Stimulated activated effector memory CD8-positive, alpha-beta T cell treated with anti-CD3 and anti-CD28 coated beads, Interleukin-12 subunit alpha, Interleukin-12 subunit beta, amount 100 ng/mL, for 72 hours (primary cell): ENCODE results near the gene NEURL1B.

Experiments
- ATAC-seq: fragments of 150-1000 bp; cut with Tn5 transposase; 2 replicates; pipeline ENCODE4 v1.10.0; 2021
- DNase-seq, 2 donors: peaks; one replicate each; pipeline ENCODE4 v3.0.0; 2021 to 2022; ENCODE audit warnings: low spot score in 2 of 2
- H3K27ac Mint-ChIP-seq: one replicate; pipeline ENCODE4 v1.8.0; 2022; ENCODE audit warnings: mild to moderate bottlenecking, mixed read lengths
- H3K36me3 Mint-ChIP-seq: one replicate; pipeline ENCODE4 v1.8.0; 2022; ENCODE audit warnings: mild to moderate bottlenecking, mixed read lengths
- H3K4me1 Mint-ChIP-seq: one replicate; pipeline ENCODE4 v1.8.0; 2022; ENCODE audit warnings: mixed read lengths
- H3K4me3 Mint-ChIP-seq: one replicate; pipeline ENCODE4 v1.8.0; 2022; ENCODE audit warnings: mild to moderate bottlenecking, mixed read lengths
- H3K9me3 Mint-ChIP-seq: one replicate; pipeline ENCODE4 v1.8.0; 2022; ENCODE audit warnings: mixed read lengths

The NEURL1B gene

DNA sequence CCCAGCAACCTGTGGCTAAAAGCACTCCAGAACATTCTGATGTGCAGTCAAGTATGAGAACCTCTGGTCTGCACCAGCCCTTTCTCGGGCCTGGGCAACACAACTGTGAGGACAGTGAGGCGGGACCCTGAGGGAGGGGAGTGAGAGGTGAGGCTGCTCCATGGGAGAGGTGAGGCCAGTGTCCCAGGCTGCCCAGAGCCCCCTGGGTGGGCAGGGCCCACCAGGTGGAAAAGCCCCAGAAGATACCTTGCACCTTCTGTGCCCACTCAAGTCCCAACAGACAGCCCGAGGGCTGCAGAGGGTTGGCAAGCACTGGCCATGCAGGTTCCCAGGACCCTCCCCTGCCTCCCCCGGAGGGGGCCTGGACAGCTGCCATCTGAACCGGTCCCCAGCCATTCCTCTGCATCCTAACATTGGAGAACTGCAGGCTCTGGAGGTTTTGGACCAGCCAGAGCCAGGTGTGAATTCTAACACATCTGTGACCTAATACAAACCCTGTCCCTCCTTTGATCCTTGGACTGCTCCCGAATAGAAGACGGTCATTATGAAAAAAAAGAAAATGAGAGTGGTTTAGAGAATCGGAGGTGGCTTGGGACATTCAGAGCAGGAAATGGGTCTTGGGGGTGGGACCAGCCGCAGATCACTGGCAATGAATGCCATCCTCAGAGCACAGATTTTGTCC, 72.9 kb downstream of the NEURL1B start:
- DNase-seq (no peak), ATAC-seq (no peak)
- H3K4me1 Mint-ChIP-seq = peaks cover 24% of the 10 kb centered on the region
- H3K4me3 Mint-ChIP-seq = no peak overlapping the region
- H3K9me3 Mint-ChIP-seq = no peaks in the 10 kb centered on the region
- no peak overlapping the region for H3K27ac Mint-ChIP-seq
- peaks cover 11% of the 10 kb centered on the region for H3K36me3 Mint-ChIP-seq

DNA sequence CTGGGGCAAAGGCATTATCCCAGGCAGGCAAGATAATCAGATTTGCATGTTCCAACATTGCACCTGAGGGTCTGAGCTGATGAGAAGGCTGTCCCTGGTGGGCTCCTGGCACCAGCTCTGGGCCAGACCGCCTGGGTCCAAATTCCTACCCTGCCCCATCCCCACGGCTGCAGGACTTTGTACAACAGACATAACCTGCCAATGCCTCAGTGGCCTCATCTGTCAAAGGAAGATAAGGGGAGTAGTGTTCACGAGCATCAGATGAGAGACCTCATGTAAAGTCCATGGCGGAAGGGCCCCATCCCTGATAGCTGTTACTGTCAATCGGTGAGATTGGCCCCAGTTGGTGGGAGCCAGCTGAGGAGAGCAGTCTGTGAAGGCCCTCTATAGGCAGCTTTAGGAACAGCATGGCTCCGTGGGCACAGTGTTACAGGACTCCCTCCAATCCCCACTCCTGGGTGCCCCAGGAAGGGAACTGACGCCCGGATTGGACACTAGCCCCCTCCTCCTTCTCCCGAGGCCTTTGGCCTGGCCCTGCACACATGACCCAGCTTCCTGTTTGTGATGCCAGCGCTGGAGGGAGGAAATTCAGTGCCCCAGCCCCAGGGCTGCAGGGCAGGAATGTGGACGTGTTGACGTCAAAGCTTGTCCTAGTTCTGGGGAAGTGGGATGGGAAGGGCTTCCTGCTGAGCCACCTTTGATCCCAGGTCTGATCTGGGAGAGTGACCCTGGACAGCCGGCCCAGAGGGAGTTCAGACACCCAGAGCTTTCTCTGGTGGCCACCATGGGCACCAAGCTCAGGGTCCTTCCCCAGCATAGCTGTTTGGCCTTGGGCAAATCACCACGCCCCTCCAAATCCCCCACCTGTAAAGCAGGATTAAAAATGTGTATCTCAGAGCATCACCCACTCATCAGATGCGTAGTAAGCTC, 73.7 kb downstream of the NEURL1B start:
- H3K36me3 Mint-ChIP-seq = peaks cover 11% of the 10 kb centered on the region
- no peak overlapping the region for H3K27ac Mint-ChIP-seq
- no peaks in the 10 kb centered on the region for H3K9me3 Mint-ChIP-seq
- H3K4me3 Mint-ChIP-seq = no peak overlapping the region
- H3K4me1 Mint-ChIP-seq = peaks cover 24% of the 10 kb centered on the region
- peak; percentile 82 for ATAC-seq
- peak; percentile 60 to 82 for DNase-seq

DNA sequence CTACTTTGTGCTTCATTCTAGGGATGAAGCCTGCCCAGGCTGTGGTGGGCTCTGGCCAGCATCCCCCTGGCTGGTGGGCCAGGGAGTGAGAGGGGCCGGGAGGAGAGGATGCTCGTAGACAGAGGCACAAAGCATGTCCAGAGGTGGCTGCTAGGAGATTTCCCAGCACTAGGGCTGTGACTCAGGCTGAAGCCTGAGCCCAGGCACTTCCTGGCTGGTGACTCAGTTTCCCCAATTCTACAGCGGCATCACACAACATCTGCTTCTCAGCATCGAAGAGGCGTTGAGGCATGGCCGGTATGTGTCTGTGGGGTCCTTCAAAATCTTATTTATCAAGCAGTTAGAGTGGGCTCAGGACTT, 74.3 kb downstream of the NEURL1B start:
- Mint-ChIP-seq H3K4me3 (no peak overlapping the region), H3K9me3 (no peaks in the 10 kb centered on the region), H3K36me3 (peaks cover 11% of the 10 kb centered on the region), H3K27ac (no peak overlapping the region), H3K4me1 (peaks cover 24% of the 10 kb centered on the region)
- ATAC-seq = no peak
- DNase-seq = no peak

DNA sequence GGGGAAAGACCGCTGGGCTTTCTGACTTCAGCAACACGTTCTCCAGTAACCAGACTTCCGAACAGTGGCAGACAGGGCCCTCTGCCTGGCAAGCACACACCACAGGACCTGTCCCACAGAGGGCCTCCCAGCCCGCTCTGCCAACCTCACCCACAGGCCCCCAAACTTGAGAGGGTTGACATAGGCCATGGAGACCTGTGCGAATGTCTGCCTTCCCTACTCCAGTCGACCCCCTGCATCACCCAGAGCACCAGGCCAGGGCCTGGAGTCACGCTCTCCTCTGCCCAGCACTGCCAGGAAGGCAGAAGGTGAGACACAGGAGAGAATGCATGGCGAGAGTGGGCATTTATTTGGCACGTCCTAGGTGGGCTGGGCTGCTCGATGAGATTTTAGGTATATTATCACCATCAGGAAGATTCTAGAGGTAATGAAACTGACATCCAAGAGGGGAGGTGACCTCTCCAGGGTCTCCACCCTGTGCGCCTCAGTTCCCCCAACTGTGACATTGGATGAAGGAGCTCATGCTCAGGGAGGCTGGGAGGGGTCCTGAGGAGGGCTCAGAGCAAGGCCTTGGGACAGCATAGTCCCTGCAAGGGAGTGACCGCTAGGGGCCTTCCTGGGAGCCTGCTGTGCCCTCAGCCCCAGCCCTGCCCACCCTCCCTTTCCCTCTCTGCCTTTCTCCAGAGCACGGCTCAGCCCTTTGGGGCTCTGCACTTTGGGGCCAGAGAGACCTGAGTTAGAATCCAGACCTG, 75.0 kb downstream of the NEURL1B start:
- H3K36me3 Mint-ChIP-seq = peaks cover 11% of the 10 kb centered on the region
- no peak for DNase-seq
- no peak overlapping the region for H3K4me3 Mint-ChIP-seq
- H3K9me3 Mint-ChIP-seq = no peaks in the 10 kb centered on the region
- H3K4me1 Mint-ChIP-seq = peaks cover 17% of the 10 kb centered on the region
- no peak overlapping the region for H3K27ac Mint-ChIP-seq
- no peak for ATAC-seq

DNA sequence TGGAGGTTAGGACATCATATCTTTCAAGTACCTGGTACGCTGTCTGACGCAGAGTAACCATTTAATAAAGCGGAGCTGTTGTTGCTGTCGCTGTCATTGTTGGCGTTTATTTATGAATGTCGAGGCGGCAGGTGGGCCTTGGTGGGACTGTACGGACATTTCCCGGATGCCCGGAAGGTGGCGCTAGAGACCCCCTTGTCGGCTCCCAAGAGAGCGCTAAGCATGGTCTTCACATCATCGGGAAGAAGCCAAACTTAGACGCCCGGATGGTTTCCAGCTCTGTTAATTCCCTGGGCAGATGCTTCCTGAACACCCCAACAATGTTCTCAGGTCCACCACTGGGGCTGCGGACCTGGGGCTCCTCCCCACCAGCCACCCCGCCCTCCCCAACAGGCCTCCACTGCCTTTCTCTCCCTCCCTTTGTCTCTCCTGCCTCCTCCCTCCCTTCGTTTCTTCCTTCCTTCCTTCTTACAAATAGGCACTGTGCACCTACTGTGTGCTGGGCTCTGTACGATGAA, 75.8 kb downstream of the NEURL1B start:
- H3K9me3 Mint-ChIP-seq = no peaks in the 10 kb centered on the region
- H3K4me1 Mint-ChIP-seq = peaks cover 19% of the 10 kb centered on the region
- H3K27ac Mint-ChIP-seq = peak overlapping the region; percentile 63
- H3K4me3 Mint-ChIP-seq = peak overlapping the region; percentile 12
- ATAC-seq (peak; percentile 74), DNase-seq (peak; percentile 81 to 91)
- H3K36me3 Mint-ChIP-seq = peaks cover 11% of the 10 kb centered on the region

DNA sequence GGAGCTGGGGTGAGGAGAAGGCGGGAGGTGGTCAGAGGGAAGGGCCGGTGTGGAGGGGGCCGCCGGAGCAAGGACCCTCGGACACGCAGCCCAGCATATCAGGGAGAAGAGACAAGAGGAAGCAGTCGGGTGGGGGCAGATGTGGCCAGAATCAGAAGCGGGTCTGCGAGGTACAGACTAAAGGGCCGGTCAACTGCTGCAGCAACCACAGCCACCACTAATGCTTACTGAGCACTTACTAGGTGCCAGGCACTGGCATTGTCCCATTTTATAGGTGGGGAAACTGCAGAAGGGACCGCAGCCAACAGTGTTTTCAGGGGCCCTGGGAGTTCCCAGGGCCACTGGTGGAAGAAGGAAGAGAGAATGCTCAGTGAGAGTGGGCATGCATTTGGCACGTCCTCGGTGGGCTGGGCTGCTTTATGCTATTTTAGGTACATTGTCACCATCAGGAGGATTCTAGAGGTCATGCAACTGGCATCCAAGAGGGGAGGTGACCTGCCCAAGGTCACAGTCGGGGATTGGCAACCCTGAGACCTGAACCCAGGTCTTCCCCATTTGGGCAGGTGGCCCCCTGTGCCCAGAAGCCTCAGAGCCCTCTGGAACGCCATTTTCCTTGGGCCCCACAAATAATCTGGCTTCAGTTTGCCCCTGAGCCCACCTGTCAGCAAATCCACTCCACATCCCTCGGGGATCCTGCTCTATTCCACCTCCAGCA, 76.6 kb downstream of the NEURL1B start:
- H3K36me3 Mint-ChIP-seq = peaks cover 9% of the 10 kb centered on the region
- DNase-seq (no peak), ATAC-seq (no peak)
- peak overlapping the region; percentile 12 for H3K4me3 Mint-ChIP-seq
- H3K27ac Mint-ChIP-seq = peak overlapping the region; percentile 63
- H3K9me3 Mint-ChIP-seq = no peaks in the 10 kb centered on the region
- H3K4me1 Mint-ChIP-seq = peaks cover 25% of the 10 kb centered on the region

DNA sequence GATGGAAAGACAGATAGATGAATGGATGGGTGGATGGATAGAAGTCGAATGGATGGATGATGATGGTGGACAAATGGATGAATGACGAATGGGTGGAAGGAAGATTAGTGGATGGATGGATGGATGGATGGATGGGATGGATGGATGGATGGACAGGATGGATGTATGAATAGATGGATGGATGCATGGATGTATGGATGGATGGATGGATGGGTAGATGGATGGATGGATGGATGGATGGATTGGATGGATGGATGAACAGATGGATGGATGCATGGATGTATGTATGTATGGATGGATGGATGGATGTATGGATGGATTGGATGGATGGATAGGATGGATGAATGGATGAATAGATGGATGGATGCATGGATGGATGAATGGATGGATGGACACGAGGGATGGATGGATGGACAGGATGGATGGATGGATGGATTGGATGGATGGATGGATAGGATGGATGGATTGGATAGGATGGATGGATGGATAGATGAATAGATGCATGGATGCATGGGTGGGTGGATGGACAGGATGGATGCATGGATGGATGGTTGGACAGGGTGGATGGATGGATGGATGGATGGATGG, 77.6 kb downstream of the NEURL1B start:
- Mint-ChIP-seq H3K4me1 (peaks cover 33% of the 10 kb centered on the region), H3K9me3 (no peaks in the 10 kb centered on the region), H3K4me3 (no peak overlapping the region), H3K27ac (no peak overlapping the region), H3K36me3 (peaks cover 7% of the 10 kb centered on the region)
- no peak for ATAC-seq
- DNase-seq = no peak

DNA sequence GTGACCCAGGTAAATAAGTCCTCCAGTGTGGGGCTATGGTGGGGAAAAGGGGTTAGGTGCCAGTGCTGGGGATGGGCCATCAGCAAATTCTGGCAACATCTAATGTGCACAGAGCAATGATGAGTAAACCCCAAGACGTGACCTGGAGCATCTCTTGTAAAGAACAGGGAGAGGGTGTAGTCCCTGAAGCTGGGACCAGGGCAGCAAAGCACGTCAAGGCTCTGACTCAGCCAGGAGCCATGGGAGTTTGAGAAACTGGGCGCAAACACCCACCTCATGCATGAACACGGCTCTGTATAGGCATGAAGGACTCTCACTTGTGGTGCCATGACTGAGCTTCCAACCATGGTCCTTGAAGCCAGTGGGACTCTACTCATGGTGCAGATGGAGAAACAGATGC, 78.1 kb downstream of the NEURL1B start:
- no peak for DNase-seq
- H3K9me3 Mint-ChIP-seq = no peaks in the 10 kb centered on the region
- peaks cover 33% of the 10 kb centered on the region for H3K4me1 Mint-ChIP-seq
- no peak for ATAC-seq
- peaks cover 7% of the 10 kb centered on the region for H3K36me3 Mint-ChIP-seq
- no peak overlapping the region for H3K27ac Mint-ChIP-seq
- no peak overlapping the region for H3K4me3 Mint-ChIP-seq

DNA sequence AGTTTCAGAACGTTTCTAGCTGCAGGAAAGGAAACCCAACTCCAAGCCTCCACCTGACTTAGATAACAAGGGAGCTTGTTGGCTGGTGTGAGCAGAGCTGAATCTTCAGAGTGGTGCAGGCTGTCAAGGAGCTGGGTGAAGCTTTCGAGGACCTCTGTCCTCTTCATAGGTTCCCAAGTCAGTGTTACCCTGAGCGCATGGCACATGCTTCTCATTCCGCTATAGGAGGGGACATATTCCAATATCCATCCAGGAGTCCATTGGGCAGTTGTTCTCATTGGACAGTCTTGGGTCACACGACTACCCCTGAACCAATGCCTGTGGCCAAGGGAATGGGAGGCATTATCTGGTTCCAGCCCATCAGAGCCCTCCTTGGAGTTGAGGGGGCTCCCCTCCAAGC, 79.6 kb downstream of the NEURL1B start:
- ATAC-seq (no peak), DNase-seq (no peak)
- Mint-ChIP-seq H3K36me3 (peaks cover 7% of the 10 kb centered on the region), H3K4me1 (peaks cover 33% of the 10 kb centered on the region), H3K9me3 (no peaks in the 10 kb centered on the region), H3K4me3 (no peak overlapping the region), H3K27ac (no peak overlapping the region)

DNA sequence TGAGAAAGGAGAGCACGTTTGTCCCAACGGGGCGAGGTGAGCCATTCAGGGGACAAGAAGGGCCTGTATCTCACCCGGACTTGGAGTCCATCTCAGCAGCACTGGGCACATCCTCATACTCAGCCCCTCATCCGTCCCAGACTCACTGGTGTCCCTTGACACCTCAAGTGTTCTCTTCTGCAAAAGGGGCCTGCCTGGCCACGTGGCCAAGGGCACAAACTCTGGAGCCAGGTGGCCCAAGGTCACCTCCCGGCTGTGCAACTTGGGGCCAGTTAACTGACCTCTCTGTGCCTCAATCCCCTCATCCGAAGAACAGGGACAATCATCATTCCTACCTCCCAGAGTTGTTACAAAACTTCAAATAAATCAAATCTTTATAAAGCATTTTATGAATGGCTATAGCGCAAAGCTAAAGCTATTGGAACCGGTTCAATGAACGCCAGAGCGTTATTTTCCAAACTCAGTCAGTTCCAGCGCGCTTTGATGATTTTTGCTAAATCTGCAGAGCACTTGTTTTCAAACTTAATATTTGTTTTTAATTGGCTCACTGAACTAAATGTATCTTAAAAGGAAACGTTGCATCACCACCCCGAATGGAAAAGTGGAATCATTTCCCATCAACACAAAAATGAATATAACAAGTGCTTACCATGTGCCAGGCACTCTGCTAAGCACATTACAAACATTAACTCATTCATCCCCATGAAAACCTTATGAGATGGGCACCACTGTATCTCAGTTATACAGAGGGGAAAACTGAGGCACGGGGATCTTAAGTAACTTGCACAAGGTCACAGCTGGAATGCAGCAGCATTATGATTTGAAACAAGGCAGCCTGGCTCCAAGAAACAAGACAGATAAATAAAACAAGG, 80.6 kb downstream of the NEURL1B start:
- peak overlapping the region; percentile 45 for H3K4me3 Mint-ChIP-seq
- H3K27ac Mint-ChIP-seq = peak overlapping the region; percentile 59
- no peaks in the 10 kb centered on the region for H3K9me3 Mint-ChIP-seq
- ATAC-seq (peak; percentile 55), DNase-seq (no peak)
- H3K36me3 Mint-ChIP-seq = peaks cover 7% of the 10 kb centered on the region
- peaks cover 33% of the 10 kb centered on the region for H3K4me1 Mint-ChIP-seq

DNA sequence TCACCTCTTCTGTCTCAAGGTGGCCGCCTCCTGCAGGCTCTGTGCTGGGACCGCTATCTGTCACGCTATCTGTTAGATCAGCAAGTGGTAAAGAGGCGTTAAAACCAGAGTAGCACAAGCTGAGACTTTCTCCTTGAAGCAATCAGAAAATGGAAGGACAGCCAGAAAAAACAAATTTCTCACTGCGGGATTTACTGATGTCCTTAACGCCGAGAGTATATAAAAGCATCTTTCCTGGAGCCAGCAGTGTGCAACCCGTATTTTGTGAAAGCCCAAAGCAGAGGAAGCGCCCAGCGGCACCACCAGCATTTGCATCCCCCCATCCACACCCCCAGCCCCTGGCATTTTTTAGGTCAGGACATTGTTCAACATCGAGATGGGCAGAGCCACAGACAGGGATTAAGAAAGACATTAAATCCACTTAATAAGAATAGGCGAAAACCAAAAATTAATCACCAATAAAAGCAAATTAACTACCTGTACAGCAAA, 81.3 kb downstream of the NEURL1B start:
- H3K27ac Mint-ChIP-seq = peak overlapping the region; percentile 59
- H3K4me3 Mint-ChIP-seq = peak overlapping the region; percentile 45
- no peaks in the 10 kb centered on the region for H3K9me3 Mint-ChIP-seq
- H3K4me1 Mint-ChIP-seq = peaks cover 26% of the 10 kb centered on the region
- ATAC-seq = peak; percentile 93
- DNase-seq = no peak
- peaks cover 1% of the 10 kb centered on the region for H3K36me3 Mint-ChIP-seq

DNA sequence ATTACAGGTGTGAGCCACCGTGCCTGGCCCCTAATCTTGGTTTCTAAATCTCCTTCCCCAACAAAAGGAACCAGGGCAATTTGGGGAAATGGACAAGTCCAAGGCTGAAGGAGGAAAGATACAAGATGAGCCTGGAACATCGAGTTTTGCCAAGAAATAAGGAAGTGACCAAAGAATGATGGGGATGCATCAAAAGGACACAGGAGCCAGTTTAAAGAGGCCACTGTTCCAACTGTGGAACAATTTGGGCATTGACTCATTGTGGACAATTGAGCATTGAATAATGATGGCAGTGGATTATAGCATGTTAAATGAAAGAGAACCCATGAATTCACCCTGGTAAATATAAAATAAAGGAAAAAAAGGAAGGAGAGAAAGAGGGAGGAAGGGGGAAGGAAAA, 82.4 kb downstream of the NEURL1B start:
- H3K9me3 Mint-ChIP-seq = no peaks in the 10 kb centered on the region
- no peak for DNase-seq
- peaks cover 34% of the 10 kb centered on the region for H3K4me1 Mint-ChIP-seq
- H3K4me3 Mint-ChIP-seq = no peak overlapping the region
- no peak for ATAC-seq
- no peaks in the 10 kb centered on the region for H3K36me3 Mint-ChIP-seq
- H3K27ac Mint-ChIP-seq = no peak overlapping the region

DNA sequence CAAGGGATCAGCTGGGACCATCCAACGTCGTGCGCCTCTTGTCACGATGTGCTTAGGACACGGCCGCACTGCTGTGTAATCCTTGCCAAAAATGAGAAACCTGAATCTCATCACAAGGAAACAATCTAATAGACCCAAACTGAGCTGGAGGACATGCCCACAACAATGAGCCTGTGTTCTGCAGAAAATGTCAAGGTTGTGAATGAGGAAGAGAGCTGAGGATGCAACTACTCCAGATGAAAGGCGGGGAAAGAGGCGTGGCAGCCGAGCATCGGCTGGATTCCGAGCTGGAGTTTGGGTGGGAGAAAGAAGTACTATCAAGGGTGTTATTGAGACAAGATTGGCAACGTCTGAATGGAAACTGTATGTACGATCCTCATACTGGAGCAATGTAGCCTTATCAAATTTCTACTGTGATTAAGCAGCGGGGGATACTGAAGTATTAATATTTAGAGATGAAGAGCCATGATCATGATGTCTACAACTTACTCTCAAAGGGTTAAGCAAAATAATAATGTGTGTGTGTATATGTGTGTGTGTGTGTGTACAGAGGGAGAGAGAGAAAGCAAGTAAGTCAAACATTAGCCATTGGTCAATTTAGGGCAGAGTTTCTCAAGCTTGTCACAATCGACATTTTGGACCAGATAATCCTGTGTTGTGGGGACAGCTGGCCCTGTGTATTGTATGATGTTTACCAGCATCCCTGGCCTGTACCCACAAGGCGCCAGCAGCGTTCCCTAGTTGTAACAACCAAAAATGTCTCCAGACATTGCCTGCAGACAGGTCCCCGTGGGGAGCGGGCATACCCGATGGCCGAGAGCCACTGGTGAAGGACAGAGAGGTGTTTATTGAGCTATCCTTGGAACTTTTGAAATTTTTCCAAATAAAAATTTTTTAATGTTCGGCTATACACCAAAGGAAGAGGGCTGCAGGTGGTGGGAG, 83.5 kb downstream of the NEURL1B start:
- ATAC-seq (no peak), DNase-seq (no peak)
- Mint-ChIP-seq H3K36me3 (no peaks in the 10 kb centered on the region), H3K4me1 (peaks cover 34% of the 10 kb centered on the region), H3K27ac (no peak overlapping the region), H3K9me3 (no peaks in the 10 kb centered on the region), H3K4me3 (no peak overlapping the region)
